ENCODE results near the gene TUBB4A. TPM values are rescaled to one million over a fixed set of nuclear protein-coding genes. Genes with fewer than 3 reads are reported as not detected.

The TUBB4A gene
- total RNA-seq, 1 donor from 2014 or later: 1.7 TPM

DNA sequence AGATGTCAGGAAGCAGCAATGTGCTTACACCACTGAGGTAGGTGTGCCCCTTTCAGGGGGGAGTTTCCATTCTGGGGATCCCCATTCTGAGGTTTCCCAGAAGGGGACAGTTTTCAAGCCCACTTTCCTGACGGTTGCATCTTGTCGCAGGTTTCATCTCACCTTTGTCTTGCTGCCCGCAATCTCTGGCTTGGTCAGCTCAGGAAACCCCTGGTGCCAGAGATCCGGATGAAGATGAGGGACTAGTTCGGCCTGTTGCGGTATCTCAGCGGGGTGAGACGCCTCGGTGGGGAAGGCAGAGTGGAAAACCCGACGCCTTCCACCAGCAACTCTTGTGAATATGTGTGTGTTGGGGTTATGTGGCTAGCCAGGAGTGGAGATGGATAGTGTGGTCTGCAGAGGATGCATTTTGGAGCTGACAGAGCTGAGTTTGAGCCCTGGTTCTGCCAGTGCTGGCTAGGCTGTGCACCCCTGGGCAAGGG, 41.8 kb upstream of the TUBB4A start:
- no peak overlapping the region for H3K4me3 Mint-ChIP-seq (ENCODE audit: unreplicated experiment)
- no peaks in the 10 kb centered on the region for H3K36me3 Mint-ChIP-seq (ENCODE audit: low read depth, unreplicated experiment)
- H3K27me3 ChIP-seq (ENCODE audit: insufficient read depth, low read length): no peaks in the 10 kb centered on the region
- FAIRE-seq (no peak), DNase-seq (ENCODE audit: low read depth) (no peak)
- H3K27ac Mint-ChIP-seq (ENCODE audit: unreplicated experiment): no peak overlapping the region
- no peaks in the 10 kb centered on the region for H3K9me3 ChIP-seq (ENCODE audit: insufficient read depth, low read depth, low read length)
- H3K27me3 Mint-ChIP-seq (ENCODE audit: low read depth, unreplicated experiment): peaks cover 8% of the 10 kb centered on the region
- H3K4me2 ChIP-seq (ENCODE audit: low read length): no peak overlapping the region
- no peak overlapping the region for H3K4me3 ChIP-seq (ENCODE audit: insufficient read depth, low read depth, low read length)
- H3K9me3 Mint-ChIP-seq (ENCODE audit: unreplicated experiment): peaks cover 15% of the 10 kb centered on the region
- no peaks in the 10 kb centered on the region for H3K4me1 Mint-ChIP-seq (ENCODE audit: low read depth, unreplicated experiment)
- no peaks in the 10 kb centered on the region for H3K36me3 ChIP-seq (ENCODE audit: insufficient read depth, low read length)
- H3K79me2 ChIP-seq (ENCODE audit: insufficient read depth, low read length): no peaks in the 10 kb centered on the region
- no peaks in the 10 kb centered on the region for H3K4me1 ChIP-seq (ENCODE audit: insufficient read depth, low read length)
- H3K9ac ChIP-seq (ENCODE audit: low read length): no peak overlapping the region
- H3K27ac ChIP-seq (ENCODE audit: low read depth, low read length): no peak overlapping the region
- H4K20me1 ChIP-seq (ENCODE audit: insufficient read depth, low read length): no peaks in the 10 kb centered on the region
- no peak overlapping the region for H2AFZ ChIP-seq (ENCODE audit: low read depth, low read length)
- TF ChIP-seq, protein P1, sequence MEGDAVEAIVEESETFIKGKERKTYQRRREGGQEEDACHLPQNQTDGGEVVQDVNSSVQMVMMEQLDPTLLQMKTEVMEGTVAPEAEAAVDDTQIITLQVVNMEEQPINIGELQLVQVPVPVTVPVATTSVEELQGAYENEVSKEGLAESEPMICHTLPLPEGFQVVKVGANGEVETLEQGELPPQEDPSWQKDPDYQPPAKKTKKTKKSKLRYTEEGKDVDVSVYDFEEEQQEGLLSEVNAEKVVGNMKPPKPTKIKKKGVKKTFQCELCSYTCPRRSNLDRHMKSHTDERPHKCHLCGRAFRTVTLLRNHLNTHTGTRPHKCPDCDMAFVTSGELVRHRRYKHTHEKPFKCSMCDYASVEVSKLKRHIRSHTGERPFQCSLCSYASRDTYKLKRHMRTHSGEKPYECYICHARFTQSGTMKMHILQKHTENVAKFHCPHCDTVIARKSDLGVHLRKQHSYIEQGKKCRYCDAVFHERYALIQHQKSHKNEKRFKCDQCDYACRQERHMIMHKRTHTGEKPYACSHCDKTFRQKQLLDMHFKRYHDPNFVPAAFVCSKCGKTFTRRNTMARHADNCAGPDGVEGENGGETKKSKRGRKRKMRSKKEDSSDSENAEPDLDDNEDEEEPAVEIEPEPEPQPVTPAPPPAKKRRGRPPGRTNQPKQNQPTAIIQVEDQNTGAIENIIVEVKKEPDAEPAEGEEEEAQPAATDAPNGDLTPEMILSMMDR (IDR thresholded peaks at IDR 0.05; ENCODE audit: insufficient read depth, low read depth, low read length): no peak
- no peak for TF ChIP-seq EZH2 (IDR thresholded peaks at IDR 0.05; ENCODE audit: insufficient read depth, low read length)

DNA sequence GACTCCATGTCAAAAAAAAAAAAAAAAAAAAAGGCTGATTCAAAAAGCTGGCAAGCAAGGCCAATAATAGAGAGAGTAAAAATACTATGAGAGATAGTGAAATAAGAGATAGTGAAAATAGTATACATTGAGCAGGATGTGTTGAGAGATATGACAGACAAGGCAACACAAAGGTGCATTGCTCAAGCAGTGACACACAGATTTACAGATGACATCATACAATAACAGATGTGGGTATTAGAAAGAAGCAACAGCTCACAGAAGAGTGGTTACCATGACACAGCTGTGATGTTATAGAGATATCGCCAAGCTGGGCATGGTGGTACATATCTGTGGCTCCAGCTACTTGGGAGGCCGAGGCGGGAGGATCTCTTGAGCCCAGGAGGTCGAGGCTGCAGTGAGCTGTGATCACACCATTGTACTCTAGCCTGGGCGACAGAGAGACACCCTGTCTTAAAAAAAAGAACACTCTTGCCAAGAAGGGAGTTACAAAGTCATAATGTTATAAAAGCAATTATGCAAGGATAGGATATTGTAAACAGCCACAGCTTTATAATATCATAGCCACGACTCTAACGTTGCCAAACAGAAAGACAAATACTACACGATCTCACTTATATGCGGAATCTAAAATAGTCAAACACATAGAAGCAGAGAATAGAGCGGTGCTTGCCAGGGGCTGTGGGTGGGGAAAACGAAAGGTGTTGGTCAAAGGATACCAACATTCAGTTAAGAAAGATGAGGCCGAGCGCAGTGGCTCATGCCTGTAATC, 39.0 kb upstream of the TUBB4A start:
- no peaks in the 10 kb centered on the region for H3K36me3 Mint-ChIP-seq (ENCODE audit: low read depth, unreplicated experiment)
- H3K27me3 Mint-ChIP-seq (ENCODE audit: low read depth, unreplicated experiment): peaks cover 8% of the 10 kb centered on the region
- H3K27ac ChIP-seq (ENCODE audit: low read depth, low read length): no peak overlapping the region
- no peaks in the 10 kb centered on the region for H3K36me3 ChIP-seq (ENCODE audit: insufficient read depth, low read length)
- H3K27ac Mint-ChIP-seq (ENCODE audit: unreplicated experiment): no peak overlapping the region
- FAIRE-seq (no peak), DNase-seq (ENCODE audit: low read depth) (no peak)
- no peaks in the 10 kb centered on the region for H3K79me2 ChIP-seq (ENCODE audit: insufficient read depth, low read length)
- H4K20me1 ChIP-seq (ENCODE audit: insufficient read depth, low read length): no peaks in the 10 kb centered on the region
- TF ChIP-seq, protein P1 (IDR thresholded peaks at IDR 0.05; ENCODE audit: insufficient read depth, low read depth, low read length): no peak
- TF ChIP-seq EZH2 (IDR thresholded peaks at IDR 0.05; ENCODE audit: insufficient read depth, low read length): no peak
- H3K9me3 ChIP-seq (ENCODE audit: insufficient read depth, low read depth, low read length): no peaks in the 10 kb centered on the region
- no peak overlapping the region for H3K4me2 ChIP-seq (ENCODE audit: low read length)
- no peak overlapping the region for H2AFZ ChIP-seq (ENCODE audit: low read depth, low read length)
- H3K4me1 Mint-ChIP-seq (ENCODE audit: low read depth, unreplicated experiment): no peaks in the 10 kb centered on the region
- peaks cover 11% of the 10 kb centered on the region for H3K9me3 Mint-ChIP-seq (ENCODE audit: unreplicated experiment)
- H3K4me3 Mint-ChIP-seq (ENCODE audit: unreplicated experiment): no peak overlapping the region
- no peaks in the 10 kb centered on the region for H3K4me1 ChIP-seq (ENCODE audit: insufficient read depth, low read length)
- no peaks in the 10 kb centered on the region for H3K27me3 ChIP-seq (ENCODE audit: insufficient read depth, low read length)
- no peak overlapping the region for H3K9ac ChIP-seq (ENCODE audit: low read length)
- no peak overlapping the region for H3K4me3 ChIP-seq (ENCODE audit: insufficient read depth, low read depth, low read length)

DNA sequence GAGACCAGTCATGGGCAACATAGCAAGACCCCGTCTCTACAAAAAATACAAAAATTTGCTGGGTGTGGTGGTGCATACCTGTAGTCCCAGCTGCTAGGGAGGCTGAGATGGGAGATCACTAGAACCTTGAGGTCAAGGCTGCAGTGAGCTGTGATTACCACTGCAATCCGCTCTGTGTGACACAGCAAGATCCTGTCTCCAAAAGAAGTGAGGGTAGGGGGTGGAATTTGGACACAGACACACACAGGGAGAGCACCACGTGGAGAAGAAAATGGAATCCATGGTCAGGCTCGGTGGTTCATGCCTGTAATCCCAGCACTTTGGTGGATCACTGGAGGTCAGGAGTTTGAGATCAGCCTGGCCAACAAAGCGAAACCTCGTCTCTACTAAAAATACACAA, 37.4 kb upstream of the TUBB4A start:
- DNase-seq (ENCODE audit: low read depth) (no peak), FAIRE-seq (no peak)
- Mint-ChIP-seq H3K4me1 (ENCODE audit: low read depth, unreplicated experiment) (no peaks in the 10 kb centered on the region), H3K36me3 (ENCODE audit: low read depth, unreplicated experiment) (no peaks in the 10 kb centered on the region), H3K4me3 (ENCODE audit: unreplicated experiment) (no peak overlapping the region), H3K27me3 (ENCODE audit: low read depth, unreplicated experiment) (peaks cover 11% of the 10 kb centered on the region), H3K27ac (ENCODE audit: unreplicated experiment) (no peak overlapping the region), H3K9me3 (ENCODE audit: unreplicated experiment) (peaks cover 5% of the 10 kb centered on the region)
- Histone ChIP-seq H3K9me3 (ENCODE audit: insufficient read depth, low read depth, low read length) (peaks cover 3% of the 10 kb centered on the region), H3K79me2 (ENCODE audit: insufficient read depth, low read length) (no peaks in the 10 kb centered on the region), H3K36me3 (ENCODE audit: insufficient read depth, low read length) (no peaks in the 10 kb centered on the region), H4K20me1 (ENCODE audit: insufficient read depth, low read length) (no peaks in the 10 kb centered on the region), H3K4me3 (ENCODE audit: insufficient read depth, low read depth, low read length) (no peak overlapping the region), H3K4me1 (ENCODE audit: insufficient read depth, low read length) (no peaks in the 10 kb centered on the region), H3K4me2 (ENCODE audit: low read length) (no peak overlapping the region), H2AFZ (ENCODE audit: low read depth, low read length) (no peak overlapping the region), H3K27me3 (ENCODE audit: insufficient read depth, low read length) (no peaks in the 10 kb centered on the region), H3K27ac (ENCODE audit: low read depth, low read length) (no peak overlapping the region), H3K9ac (ENCODE audit: low read length) (no peak overlapping the region)
- TF ChIP-seq EZH2 (IDR thresholded peaks at IDR 0.05; ENCODE audit: insufficient read depth, low read length): no peak
- TF ChIP-seq, protein P1 (IDR thresholded peaks at IDR 0.05; ENCODE audit: insufficient read depth, low read depth, low read length): no peak
